Breast epithelium (tissue), 4 donors: ENCODE data around the gene FTSJ1. TPM values are rescaled to one million over a fixed set of nuclear protein-coding genes. Genes with fewer than 3 reads are reported as not detected.

Experiments used
- DNase-seq, 2 donors: peaks; one replicate each; pipeline ENCODE4 v3.0.0-alpha.2; 2019; ENCODE audit warnings: low spot score in 2 of 2
- H3K27ac ChIP-seq, 2 donors: fragments of 200-600 bp; sonication (generic) in 1 of 2; one replicate each; pipeline ENCODE4 v1.5.1; 2016 to 2019; ENCODE audit warnings: mild to moderate bottlenecking in 1 of 2
- H3K27me3 ChIP-seq, 2 donors: fragments of 200-600 bp; sonication (generic) in 1 of 2; one replicate each; pipeline versions ENCODE4 v1.5.1 to v1.6.0; 2017 to 2019; ENCODE audit warnings: control low read depth in 1 of 2, mild to moderate bottlenecking in 1 of 2
- H3K36me3 ChIP-seq: fragments of 200-600 bp; one replicate; pipeline ENCODE4 v1.5.1; 2019
- H3K4me1 ChIP-seq, 2 donors: fragments of 200-600 bp; sonication (generic); one replicate each; pipeline ENCODE4 v1.5.1; 2016 to 2019; ENCODE audit warnings: control low read depth in 1 of 2
- H3K4me3 ChIP-seq, 3 donors: fragments of 200-600 bp; sonication (generic); 1 replicate in 2 of 3; 2 replicates in 1 of 3; pipeline ENCODE4 v1.5.1; 2016 to 2019; ENCODE audit warnings: mild to moderate bottlenecking in 3 of 3, moderate library complexity in 2 of 3
- H3K9me3 ChIP-seq, 2 donors: fragments of 200-600 bp; sonication (generic) in 1 of 2; one replicate each; pipeline ENCODE4 v1.5.1; 2016 to 2019; ENCODE audit warnings: control low read depth in 1 of 2
- POLR2A ChIP-seq: fragments of 450-650 bp; IDR thresholded peaks from one replicate; pipeline ENCODE4 v1.6.1; 2016; ENCODE audit warnings: antibody characterized with exemption, mild to moderate bottlenecking, moderate library complexity
- POLR2AphosphoS5 ChIP-seq, 3 donors: sonication (generic); formaldehyde crosslinking; IDR thresholded peaks; one replicate each; pipeline ENCODE4 v1.6.1; 2017; ENCODE audit warnings: antibody characterized with exemption in 3 of 3
- intact Hi-C: fragments of 100-400 bp; cut with DNase I; formaldehyde crosslinking; loops from one replicate; pipeline ENCODE4 v1.15.1; 2023; ENCODE audit warnings: low total_unique reads
- total RNA-seq, 3 donors: library from RNA; depleted of rRNA; stranded (reverse); fragments of >200 nt; gene quantifications; one replicate each; pipeline ENCODE4 v1.1.0, GENCODE V29; 2016
- TF ChIP-seq, protein P1 (sequence below), 3 donors: fragments of 450-650 bp; IDR thresholded peaks; one replicate each; pipeline ENCODE4 v1.5.1; 2016 to 2017; ENCODE audit warnings: antibody characterized with exemption in 3 of 3, mild to moderate bottlenecking in 3 of 3, moderate library complexity in 3 of 3

FTSJ1 gene
- total RNA-seq, 3 donors from 2014 or later: 31.8 to 55.4 (median 34.8) TPM

- H3K9me3 ChIP-seq: no peaks in the 10 kb centered on the region
- no peaks in the 10 kb centered on the region for H3K4me1 ChIP-seq
- H3K27ac ChIP-seq: peak overlapping the region in 1 of 2 donors; percentile 89
- no peaks in the 10 kb centered on the region for H3K36me3 ChIP-seq
- intact Hi-C loops: no loop called here
- H3K27me3 ChIP-seq: peaks cover 0 to 21% of the 10 kb centered on the region in 2 donors
- DNase-seq: no peak
- H3K4me3 ChIP-seq: peak overlapping the region; percentile 62 to 75 (median 64)
- TF ChIP-seq POLR2A: no peak
- no peak for TF ChIP-seq POLR2AphosphoS5 (IDR thresholded peaks at IDR 0.05)
- TF ChIP-seq, protein P1, sequence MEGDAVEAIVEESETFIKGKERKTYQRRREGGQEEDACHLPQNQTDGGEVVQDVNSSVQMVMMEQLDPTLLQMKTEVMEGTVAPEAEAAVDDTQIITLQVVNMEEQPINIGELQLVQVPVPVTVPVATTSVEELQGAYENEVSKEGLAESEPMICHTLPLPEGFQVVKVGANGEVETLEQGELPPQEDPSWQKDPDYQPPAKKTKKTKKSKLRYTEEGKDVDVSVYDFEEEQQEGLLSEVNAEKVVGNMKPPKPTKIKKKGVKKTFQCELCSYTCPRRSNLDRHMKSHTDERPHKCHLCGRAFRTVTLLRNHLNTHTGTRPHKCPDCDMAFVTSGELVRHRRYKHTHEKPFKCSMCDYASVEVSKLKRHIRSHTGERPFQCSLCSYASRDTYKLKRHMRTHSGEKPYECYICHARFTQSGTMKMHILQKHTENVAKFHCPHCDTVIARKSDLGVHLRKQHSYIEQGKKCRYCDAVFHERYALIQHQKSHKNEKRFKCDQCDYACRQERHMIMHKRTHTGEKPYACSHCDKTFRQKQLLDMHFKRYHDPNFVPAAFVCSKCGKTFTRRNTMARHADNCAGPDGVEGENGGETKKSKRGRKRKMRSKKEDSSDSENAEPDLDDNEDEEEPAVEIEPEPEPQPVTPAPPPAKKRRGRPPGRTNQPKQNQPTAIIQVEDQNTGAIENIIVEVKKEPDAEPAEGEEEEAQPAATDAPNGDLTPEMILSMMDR (IDR thresholded peaks at IDR 0.05): no peak
Observed at GRCh38 chrX:48475296-48475695, 703 bp upstream of the FTSJ1 start.

DNA sequence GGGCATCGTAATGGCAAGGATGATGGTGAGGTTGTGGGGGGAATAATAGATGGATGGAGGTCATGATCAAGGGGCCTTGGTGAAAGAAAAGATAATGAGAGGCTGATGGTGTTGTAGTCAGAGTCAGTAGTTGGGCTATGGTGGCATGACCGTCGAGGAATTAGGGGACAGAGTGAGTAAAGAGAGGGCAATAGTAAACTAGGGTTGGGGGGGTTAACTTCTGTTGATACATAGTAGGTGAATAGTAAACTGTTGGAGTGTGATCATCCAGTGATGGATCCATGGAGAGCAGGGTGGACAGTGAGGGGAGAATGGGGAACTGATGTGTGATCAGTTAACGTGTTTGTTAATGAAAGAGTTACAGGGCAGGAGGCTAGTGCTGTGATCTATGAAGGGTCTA, 920 bp downstream of the FTSJ1 start:
- H3K4me1 ChIP-seq: no peaks in the 10 kb centered on the region
- H3K9me3 ChIP-seq: no peaks in the 10 kb centered on the region
- TF ChIP-seq POLR2A (no peak), POLR2AphosphoS5 (IDR thresholded peaks at IDR 0.05) (no peak)
- TF ChIP-seq, protein P1 (IDR thresholded peaks at IDR 0.05): no peak
- intact Hi-C loops: no loop called here
- H3K27ac ChIP-seq: peak overlapping the region; percentile 85 to 89
- H3K4me3 ChIP-seq: peak overlapping the region; percentile 62 to 75 (median 64)
- H3K27me3 ChIP-seq: peaks cover 0 to 26% of the 10 kb centered on the region in 2 donors
- no peaks in the 10 kb centered on the region for H3K36me3 ChIP-seq
- no peak for DNase-seq

DNA sequence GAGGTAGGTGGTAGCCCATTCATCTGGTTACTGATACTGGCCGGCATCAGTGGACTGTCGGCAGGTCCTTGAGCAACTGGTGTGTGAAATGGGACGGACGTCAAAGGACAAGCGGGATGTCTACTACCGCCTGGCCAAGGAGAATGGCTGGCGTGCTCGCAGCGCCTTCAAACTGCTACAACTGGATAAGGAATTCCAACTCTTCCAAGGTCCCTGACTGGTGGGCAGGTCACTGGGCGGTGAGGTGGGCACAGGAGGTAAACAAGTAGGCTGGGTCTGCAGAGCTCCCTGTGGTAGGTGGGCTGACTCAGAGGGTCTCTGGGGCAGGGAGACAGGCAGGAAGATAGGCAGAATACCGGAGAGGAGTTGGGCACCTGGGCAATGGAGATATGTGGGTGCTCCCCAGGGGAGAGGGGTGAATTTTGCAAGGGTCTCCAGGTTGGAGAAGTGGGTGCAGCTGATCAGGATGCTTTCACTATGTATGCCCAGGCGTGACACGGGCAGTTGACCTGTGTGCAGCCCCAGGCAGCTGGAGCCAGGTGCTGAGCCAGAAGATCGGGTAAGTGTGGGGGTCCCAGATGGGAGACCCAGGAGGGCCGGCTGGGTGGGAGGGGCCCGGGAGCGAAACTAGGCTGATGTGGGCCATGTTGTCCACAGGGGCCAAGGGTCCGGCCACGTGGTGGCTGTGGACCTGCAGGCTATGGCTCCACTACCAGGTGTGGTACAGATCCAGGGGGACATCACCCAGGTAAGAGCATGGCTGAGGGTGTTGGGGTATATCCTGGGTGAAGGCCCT, 2.2 kb downstream of the FTSJ1 start:
- Histone ChIP-seq H3K27me3 (peaks cover 0 to 26% of the 10 kb centered on the region in 2 donors), H3K36me3 (no peaks in the 10 kb centered on the region), H3K27ac (no peak overlapping the region), H3K4me1 (no peaks in the 10 kb centered on the region), H3K9me3 (no peaks in the 10 kb centered on the region), H3K4me3 (no peak overlapping the region)
- DNase-seq: no peak
- intact Hi-C loops: no loop called here
- TF ChIP-seq POLR2A (no peak), POLR2AphosphoS5 (IDR thresholded peaks at IDR 0.05) (no peak)
- TF ChIP-seq, protein P1 (IDR thresholded peaks at IDR 0.05): no peak

DNA sequence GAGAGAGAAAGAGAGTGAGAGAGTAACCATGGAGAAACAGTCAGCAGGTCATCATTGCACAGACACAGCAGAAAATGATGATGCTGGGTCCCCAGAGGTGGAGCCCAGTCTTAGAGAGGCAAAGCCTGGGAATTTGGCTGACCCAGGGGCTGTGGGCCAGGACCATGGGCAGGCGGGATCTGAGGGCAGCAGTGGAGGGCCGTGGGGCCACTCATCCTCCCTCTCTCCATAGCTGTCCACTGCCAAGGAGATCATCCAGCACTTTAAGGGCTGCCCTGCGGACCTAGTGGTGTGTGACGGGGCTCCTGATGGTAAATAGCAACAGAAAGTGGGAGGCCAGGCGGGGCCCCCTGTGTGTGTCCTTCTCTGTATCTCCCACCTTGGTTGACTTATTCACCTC, 2.8 kb downstream of the FTSJ1 start:
- TF ChIP-seq POLR2AphosphoS5 (IDR thresholded peaks at IDR 0.05): no peak
- H3K36me3 ChIP-seq: no peaks in the 10 kb centered on the region
- DNase-seq: no peak
- intact Hi-C loops: no loop called here
- no peak overlapping the region for H3K27ac ChIP-seq
- H3K4me1 ChIP-seq: no peaks in the 10 kb centered on the region
- peaks cover 0 to 21% of the 10 kb centered on the region in 2 donors for H3K27me3 ChIP-seq
- H3K4me3 ChIP-seq: no peak overlapping the region
- no peaks in the 10 kb centered on the region for H3K9me3 ChIP-seq

DNA sequence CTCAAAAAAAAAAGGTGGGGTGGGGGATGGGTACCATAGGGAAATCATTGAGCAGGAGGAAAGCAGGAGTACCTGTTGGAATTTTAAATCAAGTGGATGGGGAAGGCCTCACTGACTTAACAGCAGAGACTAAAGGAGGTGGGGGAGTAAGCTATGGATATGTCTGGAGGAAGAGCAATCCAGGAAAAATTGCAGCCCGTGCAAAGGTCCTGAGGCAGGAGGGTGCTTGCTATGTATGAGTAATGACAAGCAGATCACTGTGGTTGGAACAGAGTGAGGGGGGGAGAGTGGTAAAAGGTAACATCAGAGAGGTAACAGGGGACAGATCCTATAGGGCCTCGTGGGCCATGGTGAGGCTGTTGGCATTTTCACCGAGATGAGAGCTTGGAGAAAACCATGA, 4.1 kb downstream of the FTSJ1 start:
- Histone ChIP-seq H3K9me3 (no peaks in the 10 kb centered on the region), H3K27me3 (peaks cover 0 to 19% of the 10 kb centered on the region in 2 donors), H3K27ac (no peak overlapping the region), H3K4me3 (no peak overlapping the region), H3K4me1 (no peaks in the 10 kb centered on the region), H3K36me3 (no peaks in the 10 kb centered on the region)
- TF ChIP-seq POLR2AphosphoS5 (IDR thresholded peaks at IDR 0.05) (no peak), POLR2A (no peak)
- TF ChIP-seq, protein P1 (IDR thresholded peaks at IDR 0.05): no peak
- DNase-seq: no peak
- intact Hi-C loops: no loop called here
